ENCODE measurements around the gene TTC28.

The TTC28 gene

GRCh38 chr22:27995801-27996528, 683.7 kb downstream of the TTC28 start:
- H3K4me1 ChIP-seq (ENCODE audit: insufficient read depth, low read length), result peaks cover 9% of the 10 kb centered on the region
- H3K36me3 ChIP-seq (ENCODE audit: insufficient read depth, low read length), result peaks cover 34% of the 10 kb centered on the region
- no peaks in the 10 kb centered on the region for H3K9me3 ChIP-seq (ENCODE audit: low read length)
- H3K4me3 ChIP-seq (ENCODE audit: low read depth in 1 of 2, low read length in 2 of 2), result no peak overlapping the region
- H3K9ac ChIP-seq (ENCODE audit: low read length), result no peak overlapping the region
- no peaks in the 10 kb centered on the region for H3K27me3 ChIP-seq (ENCODE audit: control insufficient read depth in 1 of 2, insufficient read depth in 2 of 2, low read length in 2 of 2)
- no peak overlapping the region for H3K27ac ChIP-seq (ENCODE audit: low read depth, low read length)

GRCh38 chr22:27994481-27995331, 684.9 kb downstream of the TTC28 start:
- H3K9me3 ChIP-seq (ENCODE audit: low read length), result no peaks in the 10 kb centered on the region
- H3K36me3 ChIP-seq (ENCODE audit: insufficient read depth, low read length), result peaks cover 34% of the 10 kb centered on the region
- no peak overlapping the region for H3K9ac ChIP-seq (ENCODE audit: low read length)
- no peaks in the 10 kb centered on the region for H3K27me3 ChIP-seq (ENCODE audit: control insufficient read depth in 1 of 2, insufficient read depth in 2 of 2, low read length in 2 of 2)
- H3K27ac ChIP-seq (ENCODE audit: low read depth, low read length), result no peak overlapping the region
- H3K4me1 ChIP-seq (ENCODE audit: insufficient read depth, low read length), result peaks cover 11% of the 10 kb centered on the region
- H3K4me3 ChIP-seq (ENCODE audit: low read depth in 1 of 2, low read length in 2 of 2), result no peak overlapping the region

GRCh38 chr22:27993774-27994350, 685.8 kb downstream of the TTC28 start:
- Histone ChIP-seq H3K4me3 (ENCODE audit: low read depth in 1 of 2, low read length in 2 of 2) (no peak overlapping the region), H3K4me1 (ENCODE audit: insufficient read depth, low read length) (peaks cover 11% of the 10 kb centered on the region), H3K9ac (ENCODE audit: low read length) (no peak overlapping the region), H3K27me3 (ENCODE audit: control insufficient read depth in 1 of 2, insufficient read depth in 2 of 2, low read length in 2 of 2) (no peaks in the 10 kb centered on the region), H3K36me3 (ENCODE audit: insufficient read depth, low read length) (peaks cover 34% of the 10 kb centered on the region), H3K9me3 (ENCODE audit: low read length) (no peaks in the 10 kb centered on the region), H3K27ac (ENCODE audit: low read depth, low read length) (no peak overlapping the region)

GRCh38 chr22:27993201-27993635, 686.4 kb downstream of the TTC28 start:
- no peak overlapping the region for H3K9ac ChIP-seq (ENCODE audit: low read length)
- H3K27me3 ChIP-seq (ENCODE audit: control insufficient read depth in 1 of 2, insufficient read depth in 2 of 2, low read length in 2 of 2), result no peaks in the 10 kb centered on the region
- no peak overlapping the region for H3K27ac ChIP-seq (ENCODE audit: low read depth, low read length)
- no peak overlapping the region for H3K4me3 ChIP-seq (ENCODE audit: low read depth in 1 of 2, low read length in 2 of 2)
- H3K4me1 ChIP-seq (ENCODE audit: insufficient read depth, low read length), result peaks cover 11% of the 10 kb centered on the region
- no peaks in the 10 kb centered on the region for H3K9me3 ChIP-seq (ENCODE audit: low read length)
- peaks cover 33% of the 10 kb centered on the region for H3K36me3 ChIP-seq (ENCODE audit: insufficient read depth, low read length)

- Histone ChIP-seq H3K4me1 (ENCODE audit: insufficient read depth, low read length) (peaks cover 11% of the 10 kb centered on the region), H3K27me3 (ENCODE audit: control insufficient read depth in 1 of 2, insufficient read depth in 2 of 2, low read length in 2 of 2) (no peaks in the 10 kb centered on the region), H3K9ac (ENCODE audit: low read length) (no peak overlapping the region), H3K9me3 (ENCODE audit: low read length) (no peaks in the 10 kb centered on the region), H3K36me3 (ENCODE audit: insufficient read depth, low read length) (peaks cover 27% of the 10 kb centered on the region), H3K4me3 (ENCODE audit: low read depth in 1 of 2, low read length in 2 of 2) (no peak overlapping the region), H3K27ac (ENCODE audit: low read depth, low read length) (no peak overlapping the region)
Measured at GRCh38 chr22:27992294-27993165, 687.1 kb downstream of the TTC28 start.

GRCh38 chr22:27991586-27992293, 687.9 kb downstream of the TTC28 start:
- Histone ChIP-seq H3K27ac (ENCODE audit: low read depth, low read length) (no peak overlapping the region), H3K27me3 (ENCODE audit: control insufficient read depth in 1 of 2, insufficient read depth in 2 of 2, low read length in 2 of 2) (no peaks in the 10 kb centered on the region), H3K4me1 (ENCODE audit: insufficient read depth, low read length) (peaks cover 11% of the 10 kb centered on the region), H3K9ac (ENCODE audit: low read length) (no peak overlapping the region), H3K4me3 (ENCODE audit: low read depth in 1 of 2, low read length in 2 of 2) (no peak overlapping the region), H3K36me3 (ENCODE audit: insufficient read depth, low read length) (peaks cover 25% of the 10 kb centered on the region), H3K9me3 (ENCODE audit: low read length) (no peaks in the 10 kb centered on the region)

- Histone ChIP-seq H3K36me3 (ENCODE audit: insufficient read depth, low read length) (peaks cover 25% of the 10 kb centered on the region), H3K4me1 (ENCODE audit: insufficient read depth, low read length) (peaks cover 11% of the 10 kb centered on the region), H3K9me3 (ENCODE audit: low read length) (no peaks in the 10 kb centered on the region), H3K4me3 (ENCODE audit: low read depth in 1 of 2, low read length in 2 of 2) (no peak overlapping the region), H3K9ac (ENCODE audit: low read length) (no peak overlapping the region), H3K27ac (ENCODE audit: low read depth, low read length) (no peak overlapping the region), H3K27me3 (ENCODE audit: control insufficient read depth in 1 of 2, insufficient read depth in 2 of 2, low read length in 2 of 2) (no peaks in the 10 kb centered on the region)
Measured at GRCh38 chr22:27990879-27991278, 688.8 kb downstream of the TTC28 start.

GRCh38 chr22:27990451-27990840, 689.2 kb downstream of the TTC28 start:
- H3K27me3 ChIP-seq (ENCODE audit: control insufficient read depth in 1 of 2, insufficient read depth in 2 of 2, low read length in 2 of 2), result no peaks in the 10 kb centered on the region

GRCh38 chr22:27989758-27990450, 689.7 kb downstream of the TTC28 start:
- Histone ChIP-seq H3K36me3 (ENCODE audit: insufficient read depth, low read length) (peaks cover 20% of the 10 kb centered on the region), H3K27me3 (ENCODE audit: control insufficient read depth in 1 of 2, insufficient read depth in 2 of 2, low read length in 2 of 2) (no peaks in the 10 kb centered on the region), H3K9ac (ENCODE audit: low read length) (no peak overlapping the region), H3K27ac (ENCODE audit: low read depth, low read length) (no peak overlapping the region), H3K4me1 (ENCODE audit: insufficient read depth, low read length) (peaks cover 11% of the 10 kb centered on the region), H3K4me3 (ENCODE audit: low read depth in 1 of 2, low read length in 2 of 2) (no peak overlapping the region), H3K9me3 (ENCODE audit: low read length) (no peaks in the 10 kb centered on the region)

More at GRCh38 chr22:27990451-27990840, 689.2 kb downstream of the TTC28 start:
- H3K9ac ChIP-seq (ENCODE audit: low read length), result no peak overlapping the region
- H3K4me3 ChIP-seq (ENCODE audit: low read depth in 1 of 2, low read length in 2 of 2), result no peak overlapping the region
- H3K4me1 ChIP-seq (ENCODE audit: insufficient read depth, low read length), result peaks cover 11% of the 10 kb centered on the region
- no peak overlapping the region for H3K27ac ChIP-seq (ENCODE audit: low read depth, low read length)
- H3K36me3 ChIP-seq (ENCODE audit: insufficient read depth, low read length), result peaks cover 23% of the 10 kb centered on the region
- no peaks in the 10 kb centered on the region for H3K9me3 ChIP-seq (ENCODE audit: low read length)

- no peak overlapping the region for H3K9ac ChIP-seq (ENCODE audit: low read length)
- no peak overlapping the region for H3K4me3 ChIP-seq (ENCODE audit: low read depth in 1 of 2, low read length in 2 of 2)
- no peak overlapping the region for H3K27ac ChIP-seq (ENCODE audit: low read depth, low read length)
- peaks cover 15% of the 10 kb centered on the region for H3K36me3 ChIP-seq (ENCODE audit: insufficient read depth, low read length)
- H3K9me3 ChIP-seq (ENCODE audit: low read length), result no peaks in the 10 kb centered on the region
- peaks cover 11% of the 10 kb centered on the region for H3K4me1 ChIP-seq (ENCODE audit: insufficient read depth, low read length)
- no peaks in the 10 kb centered on the region for H3K27me3 ChIP-seq (ENCODE audit: control insufficient read depth in 1 of 2, insufficient read depth in 2 of 2, low read length in 2 of 2)
Measured at GRCh38 chr22:27988704-27989103, 690.9 kb downstream of the TTC28 start.

Data from muscle layer of colon (tissue), 2 donors.